Fibroblast of lung (primary cell): Measurements from ENCODE around the gene FAM174B. TPM values are rescaled to one million over a fixed set of nuclear protein-coding genes. Genes with fewer than 3 reads are reported as not detected.

Source experiments
- DNase-seq, 2 donors: peaks; one replicate each; pipeline versions ENCODE4 v3.0.0 to v3.0.0-alpha.2; 2010; ENCODE audit warnings: low read depth in 2 of 2
- H2AFZ ChIP-seq: 2 replicates; pipeline ENCODE4 v1.5.1; 2012; ENCODE audit warnings: low read length, control low read depth, inconsistent platforms
- H3K27ac ChIP-seq: 2 replicates; pipeline ENCODE4 v1.5.1; 2011; ENCODE audit warnings: low read length, control low read depth; ENCODE audit not compliant: insufficient read depth
- H3K27me3 ChIP-seq: 2 replicates; pipeline ENCODE4 v1.5.1; 2011; ENCODE audit warnings: mild to moderate bottlenecking, low read length; ENCODE audit not compliant: control insufficient read depth, insufficient read depth
- H3K36me3 ChIP-seq: 2 replicates; pipeline ENCODE4 v1.5.1; 2011; ENCODE audit warnings: low read length; ENCODE audit not compliant: control insufficient read depth, insufficient read depth
- H3K4me1 ChIP-seq: 2 replicates; pipeline ENCODE4 v1.5.1; 2011; ENCODE audit warnings: low read length; ENCODE audit not compliant: control insufficient read depth, insufficient read depth; ENCODE audit errors: extremely low read depth
- H3K4me2 ChIP-seq: 2 replicates; pipeline ENCODE4 v1.5.1; 2011; ENCODE audit warnings: low read length, control low read depth; ENCODE audit not compliant: insufficient read depth; ENCODE audit errors: extremely low read depth
- H3K4me3 ChIP-seq, 4 experiments: fragments of 200-600 bp in 1 of 4; sonication (generic) in 1 of 4; replicated peaks in 1 of 4; 2 replicates each; pipeline ENCODE4 v1.5.1; 2011 to 2016; ENCODE audit warnings: low read length in 4 of 4, low read depth in 3 of 4, mild to moderate bottlenecking in 3 of 4, control low read depth in 2 of 4, inconsistent platforms in 1 of 4, mixed read lengths in 1 of 4; ENCODE audit not compliant: insufficient read depth in 1 of 4; ENCODE audit errors: control extremely low read depth in 1 of 4
- H3K79me2 ChIP-seq: 2 replicates; pipeline ENCODE4 v1.5.1; 2012; ENCODE audit warnings: mild to moderate bottlenecking, low read length, inconsistent platforms; ENCODE audit not compliant: control insufficient read depth, insufficient read depth
- H3K9ac ChIP-seq: 2 replicates; pipeline ENCODE4 v1.5.1; 2011; ENCODE audit warnings: mild to moderate bottlenecking, low read length, control low read depth; ENCODE audit not compliant: insufficient read depth
- H3K9me3 ChIP-seq: 2 replicates; pipeline ENCODE4 v1.5.1; 2012; ENCODE audit warnings: low read depth, low read length; ENCODE audit not compliant: control insufficient read depth, insufficient read depth
- H4K20me1 ChIP-seq: 2 replicates; pipeline ENCODE4 v1.5.1; 2011; ENCODE audit warnings: low read length; ENCODE audit not compliant: control insufficient read depth, insufficient read depth; ENCODE audit errors: extremely low read depth
- CTCF ChIP-seq, 2 donors: IDR thresholded peaks in 1 of 2; conservative IDR thresholded peaks in 1 of 2; 1 replicate in 1 of 2; 2 replicates in 1 of 2; pipeline ENCODE4 v1.5.1; 2011 to 2012; ENCODE audit warnings: low read length in 2 of 2, control low read depth in 1 of 2, inconsistent platforms in 1 of 2, low read depth in 1 of 2, mild to moderate bottlenecking in 1 of 2
- EZH2 ChIP-seq: IDR thresholded peaks from 2 replicates; pipeline ENCODE4 v1.5.1; 2012; ENCODE audit warnings: low read length, control low read depth, mild to moderate bottlenecking; ENCODE audit errors: missing control alignments
- polyA plus RNA-seq, 2 donors: library from polyadenylated mRNA; depleted of rRNA in 1 of 2; stranded (reverse) in 1 of 2; unstranded in 1 of 2; fragments of >200 nt; gene quantifications; 2 replicates each; pipeline ENCODE4 v1.2.1, GENCODE V29; 2011 to 2012; ENCODE audit warnings: missing spikeins in 1 of 2
- total RNA-seq: library from RNA; depleted of rRNA; stranded (reverse); fragments of >200 nt; gene quantifications from 2 replicates; pipeline ENCODE4 v1.2.1, GENCODE V29; 2014

Gene FAM174B
- total and polyA plus RNA-seq, 2 donors (not counting 1 experiment from before 2014, with no cell fraction given): 0.87 to 2.8 TPM

DNA sequence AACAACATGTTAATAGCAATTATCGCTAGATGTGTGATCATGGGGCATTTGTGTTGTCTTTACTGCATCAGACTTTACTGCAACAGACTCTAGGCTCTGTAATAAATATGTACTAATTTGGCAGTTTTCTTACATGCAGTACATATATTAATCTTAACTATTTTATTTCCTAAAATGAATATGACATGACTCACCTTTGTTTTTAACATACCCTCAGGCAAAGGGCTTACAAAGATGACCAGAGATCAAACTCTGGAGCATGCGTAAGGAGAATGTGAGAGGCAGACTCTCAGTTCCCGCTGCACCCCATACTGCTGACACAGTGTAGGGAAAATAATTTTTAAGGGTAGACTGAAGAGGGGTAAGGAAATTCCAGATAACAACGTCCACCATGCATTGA, 7.2 kb upstream of the FAM174B start:
- no peaks in the 10 kb centered on the region for H3K4me1 ChIP-seq
- H3K27me3 ChIP-seq: no peaks in the 10 kb centered on the region
- no peaks in the 10 kb centered on the region for H3K36me3 ChIP-seq
- H3K9ac ChIP-seq: no peak overlapping the region
- TF ChIP-seq CTCF (conservative IDR thresholded peaks at IDR 0.05 in 1 of 2, IDR thresholded peaks at IDR 0.05 in 1 of 2; ENCODE audit: low read depth in 1 of 2, low read length in 2 of 2) (no peak), EZH2 (no peak)
- no peak for DNase-seq
- H3K4me3 ChIP-seq: no peak overlapping the region
- H2AFZ ChIP-seq: no peak overlapping the region
- no peaks in the 10 kb centered on the region for H3K9me3 ChIP-seq
- no peak overlapping the region for H3K27ac ChIP-seq
- no peaks in the 10 kb centered on the region for H4K20me1 ChIP-seq
- no peaks in the 10 kb centered on the region for H3K79me2 ChIP-seq
- no peak overlapping the region for H3K4me2 ChIP-seq

DNA sequence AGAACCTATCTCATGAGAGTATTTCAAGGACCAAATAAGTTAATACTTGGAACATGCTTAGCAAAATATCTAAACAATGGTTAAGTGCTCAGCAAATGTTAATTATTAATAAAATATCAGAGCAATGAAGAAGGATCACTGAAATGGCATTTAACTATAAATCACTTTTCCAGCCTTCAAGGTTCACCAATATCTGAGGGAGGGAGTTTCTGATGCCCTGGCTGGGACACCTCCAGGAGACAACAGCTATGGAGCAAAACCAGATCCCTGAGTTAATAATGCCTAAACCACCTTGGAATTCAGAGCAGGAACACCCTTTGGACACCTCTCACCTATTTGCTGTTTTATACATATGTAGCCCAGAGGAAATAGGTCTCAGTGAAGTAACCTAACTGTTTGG, 6.4 kb upstream of the FAM174B start:
- H3K27ac ChIP-seq: no peak overlapping the region
- no peak overlapping the region for H3K9ac ChIP-seq
- no peak for DNase-seq
- H3K4me2 ChIP-seq: no peak overlapping the region
- TF ChIP-seq CTCF (conservative IDR thresholded peaks at IDR 0.05 in 1 of 2, IDR thresholded peaks at IDR 0.05 in 1 of 2; ENCODE audit: low read depth in 1 of 2, low read length in 2 of 2) (no peak), EZH2 (no peak)
- no peaks in the 10 kb centered on the region for H3K36me3 ChIP-seq
- no peaks in the 10 kb centered on the region for H3K4me1 ChIP-seq
- H4K20me1 ChIP-seq: no peaks in the 10 kb centered on the region
- no peak overlapping the region for H2AFZ ChIP-seq
- H3K4me3 ChIP-seq: no peak overlapping the region
- no peaks in the 10 kb centered on the region for H3K27me3 ChIP-seq
- H3K9me3 ChIP-seq: no peaks in the 10 kb centered on the region
- no peaks in the 10 kb centered on the region for H3K79me2 ChIP-seq

DNA sequence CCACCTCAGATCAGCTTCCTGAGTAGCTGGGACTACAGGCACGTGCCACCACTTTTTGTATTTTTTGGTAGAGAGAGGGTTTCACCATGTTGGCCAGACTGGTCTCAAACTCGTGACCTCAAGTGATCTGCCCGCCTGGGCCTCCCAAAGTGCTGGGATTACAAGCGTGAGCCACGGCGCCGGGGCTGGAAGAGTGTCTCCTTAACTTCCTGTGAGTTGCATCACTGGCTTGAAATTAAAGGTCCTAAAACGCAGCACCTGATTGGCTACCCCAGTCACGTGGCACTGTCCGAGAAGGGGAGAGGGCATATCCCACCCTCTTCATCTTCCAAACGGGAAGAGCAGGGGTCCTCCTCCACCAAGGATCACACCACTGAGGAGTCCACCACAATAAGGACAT, 5.5 kb upstream of the FAM174B start:
- H3K27me3 ChIP-seq: peaks cover 3% of the 10 kb centered on the region
- no peaks in the 10 kb centered on the region for H3K9me3 ChIP-seq
- H3K4me1 ChIP-seq: no peaks in the 10 kb centered on the region
- H3K27ac ChIP-seq: no peak overlapping the region
- no peak overlapping the region for H3K4me3 ChIP-seq
- no peak for DNase-seq
- H3K79me2 ChIP-seq: no peaks in the 10 kb centered on the region
- no peak for TF ChIP-seq EZH2
- TF ChIP-seq CTCF (conservative IDR thresholded peaks at IDR 0.05 in 1 of 2, IDR thresholded peaks at IDR 0.05 in 1 of 2; ENCODE audit: low read depth in 1 of 2, low read length in 2 of 2): no peak
- H2AFZ ChIP-seq: no peak overlapping the region
- H4K20me1 ChIP-seq: no peaks in the 10 kb centered on the region
- no peak overlapping the region for H3K4me2 ChIP-seq
- H3K9ac ChIP-seq: no peak overlapping the region
- no peaks in the 10 kb centered on the region for H3K36me3 ChIP-seq
